Ureter (tissue), 1 donor: Measurements from ENCODE around the gene TMC1. TPM values are rescaled to one million over a fixed set of nuclear protein-coding genes. Genes with fewer than 3 reads are reported as not detected.

Experiments
- DNase-seq: peaks from one replicate; pipeline ENCODE4 v3.0.0-alpha.2; 2020; ENCODE audit warnings: low spot score
- total RNA-seq: library from RNA; stranded (reverse); gene quantifications from one replicate; pipeline ENCODE4 v1.2.4, GENCODE V29; 2023
- donor health status: DM: yes; HTN: yes; CAD: no.

Gene TMC1
- total RNA-seq, 1 donor from 2014 or later: 3.5 TPM

DNA sequence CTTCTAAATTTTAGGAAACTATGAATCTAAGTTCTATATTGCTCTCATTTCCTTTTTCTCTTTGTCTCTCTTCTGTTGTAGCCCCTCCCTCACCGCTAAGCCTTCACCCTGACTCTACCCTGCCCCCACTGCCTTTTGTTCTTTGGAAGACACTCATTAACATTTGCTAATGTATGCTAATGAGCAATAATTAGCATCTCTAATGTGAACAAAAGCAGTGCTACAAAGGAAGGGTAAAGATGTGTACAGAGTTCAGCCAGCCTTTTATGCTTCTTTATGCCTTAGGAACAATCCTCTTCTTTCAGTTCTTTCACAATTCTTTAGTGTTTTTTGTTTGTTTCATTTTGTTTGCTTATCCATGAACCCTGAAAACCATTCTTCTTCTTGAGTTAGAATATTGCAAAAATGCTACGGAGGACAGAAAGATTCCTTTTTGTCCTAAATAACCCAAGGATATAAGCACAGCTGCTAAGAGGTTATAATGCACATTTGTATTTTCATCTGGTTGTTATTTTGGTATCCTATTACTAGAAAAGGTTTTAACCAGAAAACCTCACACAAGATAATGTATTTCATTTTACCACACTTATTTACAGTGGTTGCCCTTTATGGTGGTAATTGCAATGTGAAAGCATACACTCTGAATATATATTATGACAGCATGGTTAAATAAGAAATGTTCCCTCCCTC is 159.3 kb downstream of the TMC1 start:
- DNase-seq: no peak

DNA sequence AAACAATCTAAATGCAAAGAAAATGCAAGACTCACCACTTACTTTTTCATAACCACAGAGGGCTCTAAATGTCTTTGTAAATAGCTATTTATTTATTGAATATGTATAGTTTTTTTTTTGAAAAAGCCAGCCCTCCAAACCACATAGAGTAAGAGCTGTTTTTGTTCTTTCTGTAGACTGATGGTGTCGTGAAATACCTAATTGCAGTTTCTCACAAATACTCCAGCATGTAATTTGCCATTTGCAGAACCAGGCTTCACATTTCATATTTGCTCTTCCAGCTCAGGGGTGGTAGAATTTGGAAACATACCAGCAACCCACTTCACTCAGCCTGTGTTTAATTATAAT is 159.8 kb downstream of the TMC1 start:
- no peak for DNase-seq

DNA sequence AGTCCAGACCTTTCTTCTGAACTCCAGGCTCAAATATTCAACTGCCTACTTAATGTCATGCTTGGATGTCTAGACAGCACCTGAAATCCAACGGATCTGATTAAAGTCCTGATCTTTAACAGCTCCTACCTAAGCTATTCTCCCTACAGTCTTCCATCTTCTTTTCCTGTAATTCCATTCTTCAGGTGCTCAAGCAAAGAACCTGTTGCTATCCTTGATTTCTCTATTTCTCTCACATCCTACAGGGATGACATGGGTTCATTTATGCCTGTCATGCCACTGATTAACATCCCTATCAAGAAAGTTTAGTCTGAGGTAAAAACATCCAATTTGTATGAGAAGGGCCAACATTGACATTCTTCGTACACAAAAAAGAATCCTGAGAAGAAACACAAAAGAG is 163.2 kb downstream of the TMC1 start:
- DNase-seq: no peak

GRCh38 chr9:72685911-72686310 is 164.5 kb downstream of the TMC1 start:
- no peak for DNase-seq

- DNase-seq: no peak
These were observed 165.9 kb downstream of the TMC1 start for GRCh38 chr9:72687331-72687730.

DNA sequence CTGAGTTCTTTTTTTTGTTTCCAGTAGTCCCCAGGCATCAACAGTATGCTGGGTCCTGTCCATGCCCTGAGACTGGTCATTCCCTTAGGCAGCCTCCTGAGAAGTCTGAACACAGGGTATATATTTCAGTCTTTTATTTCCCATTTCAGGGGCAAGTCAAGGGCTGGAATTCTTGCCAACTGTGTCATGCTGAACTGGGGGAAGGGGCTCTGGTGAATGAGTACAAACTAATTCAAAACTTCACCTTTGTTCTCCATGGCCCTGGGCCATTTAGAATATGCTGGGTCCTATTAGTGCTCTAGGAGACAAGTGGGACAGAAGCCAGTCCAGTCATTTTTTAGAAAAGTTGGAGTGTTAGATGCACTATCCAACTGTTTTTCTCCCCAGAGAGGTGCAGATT is 170.3 kb downstream of the TMC1 start:
- DNase-seq: no peak

DNA sequence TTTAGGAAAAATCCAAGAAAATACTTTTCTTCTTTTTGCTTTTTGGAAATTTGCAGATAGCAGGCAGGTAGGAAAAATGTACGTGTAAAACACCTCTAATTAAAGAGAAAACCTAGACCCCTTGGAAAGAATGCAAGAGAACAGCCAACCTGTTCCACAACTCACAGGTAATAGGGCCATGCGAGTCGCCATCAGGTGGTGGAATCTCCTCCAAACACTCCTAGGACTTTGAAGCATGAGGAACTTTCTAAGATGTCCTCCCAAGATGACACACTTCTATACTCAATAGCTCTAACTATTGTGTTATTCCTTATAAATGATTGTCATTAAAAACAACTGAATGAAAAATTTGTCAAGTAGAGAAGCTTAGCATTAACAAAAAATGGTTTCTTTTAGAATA is 174.0 kb downstream of the TMC1 start:
- no peak for DNase-seq

DNA sequence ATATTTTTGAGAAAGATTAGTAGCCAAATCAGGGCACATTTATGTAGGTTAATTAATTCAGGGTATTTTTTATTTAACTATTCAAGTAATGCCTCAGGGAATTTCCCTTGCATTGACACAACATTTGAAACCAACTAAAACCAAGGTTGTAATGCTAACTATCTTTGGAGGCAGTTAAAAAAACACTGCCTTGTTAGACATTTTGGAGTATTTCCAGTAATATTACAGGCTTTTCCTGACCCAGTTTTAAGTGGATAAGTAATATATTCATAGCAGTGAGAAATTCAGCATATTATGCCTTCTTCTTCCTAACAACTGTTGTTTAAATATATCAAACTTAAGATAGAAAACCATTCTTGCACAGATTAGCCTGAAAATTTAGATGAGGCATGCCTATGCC is 175.1 kb downstream of the TMC1 start:
- DNase-seq: no peak

DNA sequence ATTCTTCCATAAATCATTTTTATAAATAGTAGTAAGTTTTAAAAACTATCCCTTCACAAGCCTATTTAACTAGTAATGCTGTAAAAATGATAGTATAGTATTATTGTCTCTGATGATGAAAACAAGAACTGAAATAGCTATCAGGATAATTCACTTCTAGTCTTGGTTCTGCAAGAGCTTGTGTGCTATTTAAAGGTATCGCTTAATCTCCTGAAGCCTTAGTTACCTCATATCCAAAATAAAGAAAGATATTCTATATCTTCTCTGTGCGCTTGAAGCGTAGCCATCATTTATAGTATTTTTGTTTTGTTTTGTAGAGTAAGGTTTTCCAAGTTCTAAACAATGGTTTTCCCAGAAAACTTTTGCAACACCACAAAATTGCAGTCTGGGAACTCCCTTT is 180.1 kb downstream of the TMC1 start:
- DNase-seq: no peak

- DNase-seq: no peak
These were observed 182.2 kb downstream of the TMC1 start for GRCh38 chr9:72703574-72703973.

- no peak for DNase-seq
These were observed 183.4 kb downstream of the TMC1 start for GRCh38 chr9:72704688-72705375.

GRCh38 chr9:72718503-72718902 is 197.1 kb downstream of the TMC1 start:
- DNase-seq: no peak

DNA sequence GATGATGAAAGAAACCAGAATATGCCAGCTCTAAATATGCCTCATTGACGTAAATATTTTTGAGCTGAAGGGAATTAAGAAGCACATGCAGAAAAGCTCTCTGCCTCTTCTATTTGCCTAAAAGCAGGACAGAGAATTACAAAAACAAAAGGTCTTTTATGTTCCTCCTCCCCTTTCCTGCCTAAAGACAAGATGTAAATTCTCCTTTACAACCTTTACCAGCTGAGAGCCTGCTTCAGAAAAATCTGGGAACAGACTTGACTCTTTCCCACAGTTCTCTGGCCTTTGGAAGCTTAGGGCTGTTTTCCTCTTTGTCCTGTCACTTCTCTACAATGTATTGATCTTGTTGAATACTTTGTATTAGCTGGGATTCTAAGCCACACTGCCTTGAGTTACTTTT is 199.7 kb downstream of the TMC1 start:
- no peak for DNase-seq

GRCh38 chr9:72726947-72727346 is 205.5 kb downstream of the TMC1 start:
- no peak for DNase-seq

- no peak for DNase-seq
These were observed 206.8 kb downstream of the TMC1 start for GRCh38 chr9:72728031-72728770.

GRCh38 chr9:72733895-72734294 is 212.5 kb downstream of the TMC1 start:
- no peak for DNase-seq

DNA sequence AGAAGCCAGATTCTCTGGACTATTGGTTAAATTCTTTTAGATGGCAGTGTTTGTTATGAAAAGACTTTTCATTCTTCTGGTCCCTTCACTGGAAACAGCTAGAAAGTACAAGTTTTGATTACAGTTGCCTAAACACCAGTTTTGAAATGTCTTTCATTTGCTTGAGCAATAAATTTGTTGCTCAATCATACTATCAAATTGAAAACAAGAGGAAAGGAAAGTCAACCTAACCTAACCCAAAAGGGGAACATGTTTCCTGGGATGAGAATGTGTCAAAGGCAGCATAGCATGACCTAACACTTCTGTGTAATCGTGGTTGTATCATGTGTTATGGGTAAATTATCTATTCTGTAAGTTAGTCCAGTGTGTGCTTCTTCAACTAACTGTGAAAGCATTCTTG is 213.2 kb downstream of the TMC1 start:
- DNase-seq: no peak

DNA sequence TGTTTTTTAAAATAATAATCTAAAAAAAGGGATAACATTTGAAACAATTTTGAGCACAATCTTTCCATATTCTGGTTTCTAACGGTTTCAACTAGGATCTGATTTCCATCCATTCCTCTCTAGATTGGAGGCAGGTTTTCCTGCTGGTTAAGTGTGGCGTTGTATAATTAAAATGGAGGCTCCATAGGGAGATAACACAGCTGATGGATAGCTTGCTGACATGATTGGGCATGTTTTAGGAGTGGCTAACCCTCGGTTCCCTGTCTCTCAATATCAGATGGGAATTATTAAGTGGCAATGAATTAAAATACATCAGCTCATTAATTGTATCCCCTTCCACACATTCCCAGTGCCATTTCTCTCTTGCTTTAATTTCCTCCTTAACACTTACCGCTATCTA is 222.4 kb downstream of the TMC1 start:
- no peak for DNase-seq

GRCh38 chr9:72749276-72749675 is 227.9 kb downstream of the TMC1 start:
- DNase-seq: no peak

- DNase-seq: no peak
These were observed 230.1 kb downstream of the TMC1 start for GRCh38 chr9:72751541-72751940.

DNA sequence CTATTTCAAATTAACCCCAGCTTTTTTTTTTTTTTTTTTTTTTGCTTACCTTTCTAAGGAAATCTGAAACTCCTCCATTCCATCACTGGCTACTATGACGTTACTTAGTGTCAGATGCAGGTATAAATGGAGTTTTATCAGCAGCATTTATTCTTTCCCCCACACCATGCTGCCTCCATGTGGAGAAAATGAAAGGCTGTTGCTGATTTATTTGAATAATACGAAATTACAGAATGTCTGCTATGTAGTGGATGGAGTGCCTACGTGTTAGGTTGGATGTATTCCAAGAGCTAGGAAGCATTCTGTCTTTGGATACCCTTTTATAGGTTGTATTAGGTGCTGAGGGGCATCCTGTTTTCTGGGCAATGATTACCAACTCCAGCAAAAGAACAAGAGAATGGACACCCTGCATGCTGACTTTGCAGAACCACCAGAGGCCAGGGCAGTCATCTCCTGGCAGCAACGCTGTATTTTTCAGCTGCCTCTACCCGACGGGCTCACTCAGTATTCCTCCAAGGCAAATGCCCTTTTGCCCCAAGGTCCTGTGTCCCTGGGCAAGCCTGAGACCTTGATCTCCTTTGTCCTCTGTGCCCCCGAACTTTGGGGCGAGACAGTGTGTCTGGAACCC is 232.0 kb downstream of the TMC1 start:
- DNase-seq: no peak

DNA sequence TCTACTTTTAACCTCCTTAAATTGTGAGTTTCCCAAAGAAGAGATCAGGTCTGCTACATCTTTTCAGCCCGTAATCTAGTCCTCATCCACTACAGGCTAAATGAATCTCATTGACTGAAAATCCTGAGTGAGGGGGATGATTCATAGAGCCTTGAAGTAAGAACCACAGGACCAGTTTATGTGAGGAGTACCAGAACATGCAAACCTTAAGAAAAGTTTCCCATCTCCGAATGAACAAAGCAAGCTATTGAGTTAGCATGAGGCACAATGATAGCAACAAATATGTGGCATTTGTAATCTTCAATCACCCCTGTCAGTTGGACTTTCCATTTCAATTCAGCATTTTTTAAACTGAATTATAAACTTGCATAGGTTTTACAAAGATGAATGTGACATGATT is 234.4 kb downstream of the TMC1 start:
- no peak for DNase-seq

GRCh38 chr9:72758944-72759343 is 237.5 kb downstream of the TMC1 start:
- no peak for DNase-seq
